Skeletal muscle satellite cell (primary cell): ENCODE measurements around the gene CASKIN2.

Source experiments
- H3K27me3 ChIP-seq: 2 replicates; pipeline ENCODE4 v1.7.0; 2013; ENCODE audit warnings: low read length; ENCODE audit not compliant: control insufficient read depth, insufficient read depth
- H3K36me3 ChIP-seq: 2 replicates; pipeline ENCODE4 v1.7.0; 2013; ENCODE audit warnings: mild to moderate bottlenecking, control low read depth, low read length; ENCODE audit not compliant: insufficient read depth
- H3K4me1 ChIP-seq: 2 replicates; pipeline ENCODE4 v1.7.0; 2013; ENCODE audit warnings: low read length; ENCODE audit not compliant: control insufficient read depth, insufficient read depth
- H3K4me2 ChIP-seq: 2 replicates; pipeline ENCODE4 v1.7.0; 2013; ENCODE audit warnings: mild to moderate bottlenecking, low read length
- H3K4me3 ChIP-seq: 2 replicates; pipeline ENCODE4 v1.7.0; 2013; ENCODE audit warnings: low read length
- H3K9ac ChIP-seq: 2 replicates; pipeline ENCODE4 v1.7.0; 2013; ENCODE audit warnings: mild to moderate bottlenecking, low read depth, low read length, moderate library complexity
- H3K9me3 ChIP-seq: replicated peaks from 2 replicates; pipeline ENCODE4 v1.7.0; 2013; ENCODE audit warnings: mild to moderate bottlenecking, control low read depth, low read length

Gene CASKIN2

DNA sequence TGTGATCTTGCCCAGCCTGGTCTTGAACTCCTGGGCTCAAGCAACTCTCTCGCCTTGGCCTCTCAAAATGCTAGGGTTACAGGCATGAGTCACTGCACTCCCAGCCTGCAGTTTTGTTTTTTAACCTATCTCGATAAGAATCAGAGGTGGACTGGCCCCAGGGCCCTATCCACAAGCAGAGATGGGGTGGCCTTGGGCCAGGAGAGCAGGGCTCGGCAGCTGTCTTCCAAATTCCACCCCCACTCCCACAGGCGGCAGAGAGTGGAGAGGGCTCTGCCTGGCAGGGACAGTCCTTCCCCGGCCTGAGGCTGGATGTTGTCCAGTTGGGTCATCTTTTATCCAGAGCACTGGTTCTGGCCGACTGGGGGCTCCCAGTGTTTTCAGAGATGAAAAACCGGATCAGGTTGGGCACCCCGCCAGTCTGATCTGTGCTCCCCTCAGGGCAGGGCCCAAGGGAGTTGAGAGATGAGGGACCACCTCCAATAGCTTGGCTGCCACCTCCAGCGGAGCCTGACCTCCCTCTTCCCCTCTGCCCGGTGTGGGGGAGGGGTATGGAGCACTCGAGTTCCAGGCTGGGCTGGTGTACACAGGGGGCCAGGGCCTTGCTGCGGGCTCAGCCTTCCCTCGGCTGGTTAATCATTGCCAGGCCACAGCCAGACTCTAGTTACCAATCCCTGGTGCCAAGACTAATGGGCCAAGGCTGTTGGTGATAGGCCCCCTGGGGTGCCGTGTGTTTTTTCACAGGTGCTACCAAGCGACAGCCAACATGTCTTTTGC, 41.9 kb upstream of the CASKIN2 start:
- Histone ChIP-seq H3K9me3 (no peaks in the 10 kb centered on the region), H3K4me1 (peaks cover 12% of the 10 kb centered on the region), H3K36me3 (no peaks in the 10 kb centered on the region), H3K27me3 (no peaks in the 10 kb centered on the region), H3K9ac (no peak overlapping the region), H3K4me2 (no peak overlapping the region), H3K4me3 (no peak overlapping the region)

DNA sequence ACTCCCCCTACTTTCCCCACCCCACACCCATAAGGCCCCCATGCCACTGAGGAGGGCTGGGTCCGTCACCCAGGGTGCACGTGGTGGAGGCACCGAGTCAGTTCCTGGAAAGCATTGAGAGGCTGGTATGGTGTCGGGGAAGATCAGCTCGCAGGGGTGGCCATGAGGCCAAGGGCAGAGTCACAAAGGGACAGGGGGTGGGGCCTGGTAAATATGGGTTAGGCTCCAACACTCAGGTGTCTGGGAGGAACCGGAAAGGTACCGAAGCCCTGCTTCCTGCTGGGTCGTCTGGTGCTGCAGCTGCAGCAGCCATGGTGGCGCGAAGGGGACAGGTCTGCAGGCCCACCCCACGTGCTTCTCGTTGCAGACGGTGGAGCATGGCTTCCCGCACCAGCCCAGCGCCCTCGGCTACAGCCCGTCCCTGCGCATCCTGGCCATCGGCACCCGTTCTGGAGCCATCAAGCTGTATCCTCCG, 40.4 kb upstream of the CASKIN2 start:
- H3K9me3 ChIP-seq = no peaks in the 10 kb centered on the region

GRCh38 chr17:75553295-75554110, 38.2 kb upstream of the CASKIN2 start:
- no peak overlapping the region for H3K4me3 ChIP-seq
- H3K27me3 ChIP-seq = peaks cover 8% of the 10 kb centered on the region
- H3K9me3 ChIP-seq = no peaks in the 10 kb centered on the region
- H3K4me1 ChIP-seq = peaks cover 9% of the 10 kb centered on the region
- no peaks in the 10 kb centered on the region for H3K36me3 ChIP-seq
- no peak overlapping the region for H3K4me2 ChIP-seq
- H3K9ac ChIP-seq = no peak overlapping the region

More for the DNA sequence above, 40.4 kb upstream of the CASKIN2 start:
- Histone ChIP-seq H3K4me2 (no peak overlapping the region), H3K27me3 (no peaks in the 10 kb centered on the region), H3K9ac (no peak overlapping the region), H3K4me3 (no peak overlapping the region), H3K4me1 (peaks cover 9% of the 10 kb centered on the region), H3K36me3 (no peaks in the 10 kb centered on the region)

- no peaks in the 10 kb centered on the region for H3K9me3 ChIP-seq
- H3K4me2 ChIP-seq = no peak overlapping the region
- H3K4me3 ChIP-seq = no peak overlapping the region
- no peaks in the 10 kb centered on the region for H3K36me3 ChIP-seq
- H3K27me3 ChIP-seq = peaks cover 11% of the 10 kb centered on the region
- H3K4me1 ChIP-seq = peaks cover 9% of the 10 kb centered on the region
- H3K9ac ChIP-seq = no peak overlapping the region
Measured at GRCh38 chr17:75552425-75553294, 37.3 kb upstream of the CASKIN2 start.

- Histone ChIP-seq H3K36me3 (no peaks in the 10 kb centered on the region), H3K9me3 (no peaks in the 10 kb centered on the region), H3K4me1 (no peaks in the 10 kb centered on the region), H3K4me3 (no peak overlapping the region), H3K4me2 (no peak overlapping the region), H3K9ac (no peak overlapping the region), H3K27me3 (peaks cover 17% of the 10 kb centered on the region)
Measured at GRCh38 chr17:75551266-75551665, 35.9 kb upstream of the CASKIN2 start.

DNA sequence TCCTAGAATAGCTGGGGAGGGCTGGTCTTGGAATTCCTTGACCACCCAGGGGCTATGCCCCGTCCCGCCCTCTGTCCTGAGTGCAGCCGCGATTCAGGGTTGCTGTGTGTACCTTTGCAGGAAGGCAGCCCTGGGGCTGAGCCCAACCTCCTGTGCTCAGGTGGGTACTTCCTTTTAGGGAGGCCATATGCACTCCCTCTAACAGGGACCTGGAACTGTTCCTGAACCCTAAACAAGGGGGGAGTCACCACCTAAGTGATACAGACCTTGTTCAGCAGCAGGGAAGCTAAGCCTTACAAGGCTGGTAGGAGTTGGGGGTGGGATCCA, 34.8 kb upstream of the CASKIN2 start:
- Histone ChIP-seq H3K4me2 (no peak overlapping the region), H3K9me3 (no peaks in the 10 kb centered on the region), H3K36me3 (no peaks in the 10 kb centered on the region), H3K9ac (no peak overlapping the region), H3K4me3 (no peak overlapping the region), H3K27me3 (peaks cover 29% of the 10 kb centered on the region), H3K4me1 (no peaks in the 10 kb centered on the region)

DNA sequence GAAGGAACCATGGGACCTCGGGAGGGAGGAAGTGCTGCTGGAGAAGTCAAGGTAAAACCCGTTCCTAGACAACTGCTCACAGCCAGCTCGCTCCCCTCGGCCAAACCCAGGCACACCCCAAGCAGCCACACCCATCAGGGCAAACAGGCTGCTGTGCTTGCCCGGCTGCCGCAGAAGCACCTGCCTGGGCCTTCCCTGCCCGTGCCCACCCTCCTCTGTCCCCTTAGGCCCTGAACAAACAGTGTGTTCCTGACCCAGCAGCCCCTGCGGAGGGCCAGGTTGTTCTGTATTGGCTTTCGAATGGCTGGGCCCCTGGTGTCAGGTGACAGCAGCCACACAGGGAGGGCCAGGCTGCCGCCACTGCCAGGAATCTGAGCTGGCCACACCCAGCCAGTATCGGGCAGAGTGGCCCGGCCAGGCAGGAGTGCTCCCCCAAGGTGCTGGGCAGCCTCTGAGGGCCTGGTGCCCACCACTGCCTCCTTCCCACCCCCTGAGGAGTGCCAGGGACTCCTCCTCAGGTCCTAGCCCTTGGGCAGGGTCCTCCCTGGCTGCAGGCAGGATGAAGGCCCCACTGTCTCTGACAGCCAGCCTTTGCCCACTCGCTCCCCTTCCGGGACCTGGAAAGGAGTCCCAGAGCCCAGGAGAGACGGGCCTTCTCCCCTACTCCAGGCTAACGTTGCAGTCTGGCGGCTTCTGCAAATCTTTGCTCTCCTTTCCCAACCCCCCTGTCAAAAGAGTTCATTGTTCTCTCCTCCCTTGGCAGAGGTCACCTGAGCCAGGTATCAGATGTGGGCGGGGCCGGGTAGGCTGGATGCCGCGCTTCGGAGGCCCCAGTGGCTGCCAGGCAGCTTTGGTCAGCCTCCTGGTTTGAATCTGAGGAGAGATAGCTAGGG, 34.2 kb upstream of the CASKIN2 start:
- H3K9me3 ChIP-seq = no peaks in the 10 kb centered on the region
- no peaks in the 10 kb centered on the region for H3K4me1 ChIP-seq
- H3K4me3 ChIP-seq = no peak overlapping the region
- H3K4me2 ChIP-seq = no peak overlapping the region
- H3K27me3 ChIP-seq = peaks cover 34% of the 10 kb centered on the region
- no peaks in the 10 kb centered on the region for H3K36me3 ChIP-seq
- H3K9ac ChIP-seq = no peak overlapping the region

GRCh38 chr17:75548813-75549212, 33.5 kb upstream of the CASKIN2 start:
- Histone ChIP-seq H3K4me2 (no peak overlapping the region), H3K9ac (no peak overlapping the region), H3K36me3 (no peaks in the 10 kb centered on the region), H3K9me3 (no peaks in the 10 kb centered on the region), H3K4me3 (no peak overlapping the region), H3K4me1 (no peaks in the 10 kb centered on the region), H3K27me3 (peaks cover 40% of the 10 kb centered on the region)

GRCh38 chr17:75547091-75547490, 31.8 kb upstream of the CASKIN2 start:
- no peaks in the 10 kb centered on the region for H3K4me1 ChIP-seq
- H3K27me3 ChIP-seq = peaks cover 49% of the 10 kb centered on the region
- H3K4me2 ChIP-seq = no peak overlapping the region
- H3K9me3 ChIP-seq = no peaks in the 10 kb centered on the region
- H3K36me3 ChIP-seq = no peaks in the 10 kb centered on the region
- H3K9ac ChIP-seq = no peak overlapping the region
- H3K4me3 ChIP-seq = no peak overlapping the region

- Histone ChIP-seq H3K9ac (no peak overlapping the region), H3K4me3 (no peak overlapping the region), H3K4me1 (no peaks in the 10 kb centered on the region)
Measured at GRCh38 chr17:75546181-75546580, 30.8 kb upstream of the CASKIN2 start.

More at GRCh38 chr17:75546181-75546580, 30.8 kb upstream of the CASKIN2 start:
- H3K36me3 ChIP-seq = no peaks in the 10 kb centered on the region
- peaks cover 50% of the 10 kb centered on the region for H3K27me3 ChIP-seq
- H3K9me3 ChIP-seq = no peaks in the 10 kb centered on the region
- H3K4me2 ChIP-seq = no peak overlapping the region
